Breast epithelium (tissue), 4 donors: ENCODE data around the gene SMAD1. TPM values are rescaled to one million over a fixed set of nuclear protein-coding genes. Genes with fewer than 3 reads are reported as not detected.
"Not testable (repeated sequence)": the region's sequence is repeated elsewhere in the genome, so short reads cannot be mapped to it uniquely, and the experiment has no call there.

Experiments
- DNase-seq, 2 donors: peaks; one replicate each; pipeline ENCODE4 v3.0.0-alpha.2; 2019; ENCODE audit warnings: low spot score in 2 of 2
- H3K27ac ChIP-seq, 2 donors: fragments of 200-600 bp; sonication (generic) in 1 of 2; one replicate each; pipeline ENCODE4 v1.5.1; 2016 to 2019; ENCODE audit warnings: mild to moderate bottlenecking in 1 of 2
- H3K27me3 ChIP-seq, 2 donors: fragments of 200-600 bp; sonication (generic) in 1 of 2; one replicate each; pipeline versions ENCODE4 v1.5.1 to v1.6.0; 2017 to 2019; ENCODE audit warnings: control low read depth in 1 of 2, mild to moderate bottlenecking in 1 of 2
- H3K36me3 ChIP-seq: fragments of 200-600 bp; one replicate; pipeline ENCODE4 v1.5.1; 2019
- H3K4me1 ChIP-seq, 2 donors: fragments of 200-600 bp; sonication (generic); one replicate each; pipeline ENCODE4 v1.5.1; 2016 to 2019; ENCODE audit warnings: control low read depth in 1 of 2
- H3K4me3 ChIP-seq, 3 donors: fragments of 200-600 bp; sonication (generic); 1 replicate in 2 of 3; 2 replicates in 1 of 3; pipeline ENCODE4 v1.5.1; 2016 to 2019; ENCODE audit warnings: mild to moderate bottlenecking in 3 of 3, moderate library complexity in 2 of 3
- H3K9me3 ChIP-seq, 2 donors: fragments of 200-600 bp; sonication (generic) in 1 of 2; one replicate each; pipeline ENCODE4 v1.5.1; 2016 to 2019; ENCODE audit warnings: control low read depth in 1 of 2
- POLR2A ChIP-seq: fragments of 450-650 bp; IDR thresholded peaks from one replicate; pipeline ENCODE4 v1.6.1; 2016; ENCODE audit warnings: antibody characterized with exemption, mild to moderate bottlenecking, moderate library complexity
- POLR2AphosphoS5 ChIP-seq, 3 donors: sonication (generic); formaldehyde crosslinking; IDR thresholded peaks; one replicate each; pipeline ENCODE4 v1.6.1; 2017; ENCODE audit warnings: antibody characterized with exemption in 3 of 3
- intact Hi-C: fragments of 100-400 bp; cut with DNase I; formaldehyde crosslinking; loops from one replicate; pipeline ENCODE4 v1.15.1; 2023; ENCODE audit warnings: low total_unique reads
- total RNA-seq, 3 donors: library from RNA; depleted of rRNA; stranded (reverse); fragments of >200 nt; gene quantifications; one replicate each; pipeline ENCODE4 v1.1.0, GENCODE V29; 2016
- TF ChIP-seq, protein P1 (sequence below), 3 donors: fragments of 450-650 bp; IDR thresholded peaks; one replicate each; pipeline ENCODE4 v1.5.1; 2016 to 2017; ENCODE audit warnings: antibody characterized with exemption in 3 of 3, mild to moderate bottlenecking in 3 of 3, moderate library complexity in 3 of 3

Gene SMAD1
- total RNA-seq, 3 donors from 2014 or later, result 19.5 to 62.8 (median 43.6) TPM

DNA sequence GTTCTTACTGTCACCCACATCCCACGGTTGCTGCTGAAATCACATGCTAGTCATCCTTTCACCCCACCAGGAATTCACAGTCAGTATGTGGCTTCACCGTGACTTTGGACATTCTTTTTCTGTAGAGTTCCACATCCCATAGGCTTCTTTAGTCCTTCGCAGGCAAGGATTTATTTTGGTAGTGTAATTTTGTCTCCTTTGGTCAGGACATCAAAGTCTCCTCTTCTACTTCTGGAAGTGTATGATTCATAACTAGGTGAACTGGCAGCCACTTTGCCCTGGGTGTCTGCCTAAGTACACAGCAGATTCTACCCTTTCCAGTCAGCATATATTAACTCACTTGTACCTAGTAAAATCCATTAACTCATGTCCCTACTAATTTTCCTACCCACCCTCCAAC is 99.3 kb downstream of the SMAD1 start:
- H3K36me3 ChIP-seq, result no peaks in the 10 kb centered on the region
- TF ChIP-seq, protein P1, sequence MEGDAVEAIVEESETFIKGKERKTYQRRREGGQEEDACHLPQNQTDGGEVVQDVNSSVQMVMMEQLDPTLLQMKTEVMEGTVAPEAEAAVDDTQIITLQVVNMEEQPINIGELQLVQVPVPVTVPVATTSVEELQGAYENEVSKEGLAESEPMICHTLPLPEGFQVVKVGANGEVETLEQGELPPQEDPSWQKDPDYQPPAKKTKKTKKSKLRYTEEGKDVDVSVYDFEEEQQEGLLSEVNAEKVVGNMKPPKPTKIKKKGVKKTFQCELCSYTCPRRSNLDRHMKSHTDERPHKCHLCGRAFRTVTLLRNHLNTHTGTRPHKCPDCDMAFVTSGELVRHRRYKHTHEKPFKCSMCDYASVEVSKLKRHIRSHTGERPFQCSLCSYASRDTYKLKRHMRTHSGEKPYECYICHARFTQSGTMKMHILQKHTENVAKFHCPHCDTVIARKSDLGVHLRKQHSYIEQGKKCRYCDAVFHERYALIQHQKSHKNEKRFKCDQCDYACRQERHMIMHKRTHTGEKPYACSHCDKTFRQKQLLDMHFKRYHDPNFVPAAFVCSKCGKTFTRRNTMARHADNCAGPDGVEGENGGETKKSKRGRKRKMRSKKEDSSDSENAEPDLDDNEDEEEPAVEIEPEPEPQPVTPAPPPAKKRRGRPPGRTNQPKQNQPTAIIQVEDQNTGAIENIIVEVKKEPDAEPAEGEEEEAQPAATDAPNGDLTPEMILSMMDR (IDR thresholded peaks at IDR 0.05), result no peak
- no peak for TF ChIP-seq POLR2A
- H3K27ac ChIP-seq, result no peak overlapping the region
- H3K9me3 ChIP-seq, result no peaks in the 10 kb centered on the region
- H3K4me1 ChIP-seq, result no peaks in the 10 kb centered on the region
- intact Hi-C loops, result no loop called here
- no peaks in the 10 kb centered on the region for H3K27me3 ChIP-seq
- no peak for DNase-seq
- no peak overlapping the region for H3K4me3 ChIP-seq

DNA sequence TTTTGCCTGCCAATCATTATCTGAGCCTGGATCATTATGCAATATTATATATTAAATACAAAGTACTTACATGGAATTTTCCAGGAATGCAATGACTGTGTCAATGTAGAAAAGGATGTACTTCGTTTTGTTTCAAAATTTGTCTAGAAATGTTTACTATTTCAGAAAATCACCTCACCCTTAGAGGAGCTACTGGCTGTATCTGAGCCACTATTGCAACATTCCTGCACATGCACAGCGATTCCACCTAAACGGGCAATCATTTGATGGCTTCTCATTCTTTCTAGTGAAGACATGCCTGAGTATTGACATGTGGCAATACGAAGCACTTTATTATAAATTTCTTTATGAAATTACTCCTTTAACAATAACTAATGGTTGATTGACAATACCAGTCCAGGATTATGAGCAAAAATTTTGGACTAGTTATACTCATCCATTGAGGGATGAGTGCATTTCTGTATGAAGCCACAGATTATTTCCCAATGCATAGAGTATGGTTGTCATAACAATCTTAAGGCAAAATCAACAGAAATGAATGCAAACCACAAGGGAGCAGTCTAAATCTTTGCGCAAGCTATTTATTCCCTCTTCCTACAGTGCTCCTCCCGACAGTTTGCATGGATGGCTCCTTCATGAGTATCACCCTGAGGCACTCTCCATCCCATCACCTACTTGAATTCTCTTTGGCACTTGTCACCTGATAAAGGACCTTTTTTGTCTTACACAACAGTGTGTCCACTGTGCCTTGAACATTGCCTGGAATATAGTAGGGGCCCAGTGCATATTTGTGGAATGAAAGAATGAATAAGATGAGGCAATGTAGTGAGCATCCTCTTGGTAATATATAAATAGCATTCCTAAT is 101.8 kb downstream of the SMAD1 start:
- no peak for DNase-seq
- no peak overlapping the region for H3K4me3 ChIP-seq
- H3K4me1 ChIP-seq, result no peaks in the 10 kb centered on the region
- H3K27me3 ChIP-seq, result no peaks in the 10 kb centered on the region
- H3K36me3 ChIP-seq, result no peaks in the 10 kb centered on the region
- H3K9me3 ChIP-seq, result no peaks in the 10 kb centered on the region
- intact Hi-C loops, result no loop called here
- TF ChIP-seq POLR2A, result no peak
- TF ChIP-seq, protein P1 (IDR thresholded peaks at IDR 0.05), result no peak
- no peak for TF ChIP-seq POLR2AphosphoS5 (IDR thresholded peaks at IDR 0.05)
- H3K27ac ChIP-seq, result no peak overlapping the region

GRCh38 chr4:145587088-145587754 is 105.6 kb downstream of the SMAD1 start:
- H3K4me3 ChIP-seq, result no peak overlapping the region
- TF ChIP-seq POLR2AphosphoS5 (IDR thresholded peaks at IDR 0.05), result no peak
- TF ChIP-seq POLR2A, result no peak
- TF ChIP-seq, protein P1 (IDR thresholded peaks at IDR 0.05), result no peak
- H3K9me3 ChIP-seq, result no peaks in the 10 kb centered on the region
- H3K27me3 ChIP-seq, result no peaks in the 10 kb centered on the region
- no peaks in the 10 kb centered on the region for H3K4me1 ChIP-seq
- no peak for DNase-seq
- H3K36me3 ChIP-seq, result no peaks in the 10 kb centered on the region
- no peak overlapping the region for H3K27ac ChIP-seq
- intact Hi-C loops, result no loop called here

DNA sequence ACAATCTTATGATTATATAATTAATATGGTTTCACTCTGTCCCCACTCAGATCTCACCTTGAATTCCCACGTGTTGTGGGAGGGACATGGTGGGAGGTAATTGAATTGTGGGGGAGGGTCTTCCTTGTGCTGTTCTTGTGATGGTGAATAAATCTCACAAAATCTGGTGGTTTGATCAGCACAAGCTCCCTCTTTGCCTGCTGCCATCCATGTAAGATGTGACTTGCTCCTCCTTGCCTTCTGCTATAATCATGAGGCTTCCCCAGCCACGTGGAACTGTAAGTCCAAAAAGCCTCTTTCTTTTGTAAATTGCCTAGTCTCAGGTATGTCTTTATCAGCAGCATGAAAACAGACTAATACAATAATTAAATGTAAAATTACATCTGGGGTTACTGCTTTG is 107.7 kb downstream of the SMAD1 start:
- H3K4me1 ChIP-seq, H3K9me3 ChIP-seq, H3K36me3 ChIP-seq, DNase-seq, H3K4me3 ChIP-seq, H3K27me3 ChIP-seq, H3K27ac ChIP-seq, intact Hi-C loops: not testable (repeated sequence)

DNA sequence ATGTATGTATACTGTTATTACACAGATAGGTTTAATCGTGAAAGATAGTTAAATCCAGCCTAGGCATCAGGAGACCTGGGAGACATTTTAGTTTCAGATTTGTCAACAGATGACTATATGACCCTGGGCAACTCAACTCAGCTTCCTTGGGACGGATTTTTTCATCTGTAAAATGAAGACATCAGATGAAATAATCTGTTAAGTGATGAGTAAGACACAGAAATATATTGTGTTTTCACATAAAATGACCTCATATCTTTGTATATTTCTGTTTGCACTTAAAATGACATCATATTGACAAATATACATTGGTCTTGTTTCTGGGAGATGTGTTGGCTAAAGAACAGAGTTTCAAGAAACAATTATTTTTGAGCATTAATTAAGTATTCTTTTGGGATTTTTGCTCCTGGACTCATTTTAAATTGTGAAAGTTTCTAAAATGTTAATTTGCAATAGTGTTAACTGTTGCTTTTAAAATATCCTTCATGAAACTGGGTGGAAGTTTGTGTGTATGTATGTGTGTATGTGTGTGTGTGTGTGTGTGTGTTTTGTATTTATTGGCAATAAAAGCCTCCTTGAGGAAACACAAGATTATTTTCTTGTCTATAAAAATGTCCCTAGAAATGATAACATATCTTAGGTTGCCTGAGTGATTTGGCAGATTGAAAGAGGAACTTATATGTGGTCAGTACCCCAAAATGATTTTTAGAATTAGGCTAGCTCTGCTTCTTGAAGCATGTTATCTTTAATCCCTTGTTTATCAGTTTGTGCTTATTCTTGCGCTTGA is 108.5 kb downstream of the SMAD1 start:
- H3K4me3 ChIP-seq, result no peak overlapping the region
- no peaks in the 10 kb centered on the region for H3K27me3 ChIP-seq
- intact Hi-C loops, result no loop called here
- H3K4me1 ChIP-seq, result no peaks in the 10 kb centered on the region
- TF ChIP-seq, protein P1 (IDR thresholded peaks at IDR 0.05), result no peak
- TF ChIP-seq POLR2AphosphoS5 (IDR thresholded peaks at IDR 0.05), result no peak
- TF ChIP-seq POLR2A, result no peak
- H3K9me3 ChIP-seq, result no peaks in the 10 kb centered on the region
- H3K27ac ChIP-seq, result no peak overlapping the region
- DNase-seq, result no peak
- no peaks in the 10 kb centered on the region for H3K36me3 ChIP-seq
